ENCODE results near the gene IL1RL1. TPM values are rescaled to one million over a fixed set of nuclear protein-coding genes. Genes with fewer than 3 reads are reported as not detected.

Gene IL1RL1
- total RNA-seq, 1 experiment from 2014 or later: not detected

GRCh38 chr2:102356381-102356712 lies 45.0 kb downstream of the IL1RL1 start:
- no peaks in the 10 kb centered on the region for H3K36me3 ChIP-seq
- peaks cover 6% of the 10 kb centered on the region; the same call in 1 of the 2 replicates for H3K4me1 ChIP-seq (replicated peaks)
- H3K27me3 ChIP-seq (replicated peaks): peaks cover 5% of the 10 kb centered on the region
- H3K4me3 ChIP-seq: peak overlapping the region; percentile 48; the same call in 1 of the 2 replicates
- H3K27ac ChIP-seq: no peak overlapping the region
- no peaks in the 10 kb centered on the region for H3K9me3 ChIP-seq (replicated peaks)
- no peak for DNase-seq (ENCODE audit: low read depth in 1 of 2, low spot score in 2 of 2)

- Histone ChIP-seq H3K4me1 (replicated peaks) (peaks cover 6% of the 10 kb centered on the region; the same call in 1 of the 2 replicates), H3K27me3 (replicated peaks) (peaks cover 5% of the 10 kb centered on the region), H3K9me3 (replicated peaks) (no peaks in the 10 kb centered on the region), H3K36me3 (no peaks in the 10 kb centered on the region), H3K27ac (no peak overlapping the region), H3K4me3 (no peak overlapping the region)
- DNase-seq (ENCODE audit: low read depth in 1 of 2, low spot score in 2 of 2): no peak
Observed at GRCh38 chr2:102356741-102357140, 45.4 kb downstream of the IL1RL1 start.

GRCh38 chr2:102357937-102358336 lies 46.6 kb downstream of the IL1RL1 start:
- Histone ChIP-seq H3K27ac (no peak overlapping the region), H3K27me3 (replicated peaks) (peaks cover 5% of the 10 kb centered on the region), H3K4me1 (replicated peaks) (peaks cover 6% of the 10 kb centered on the region; the same call in 1 of the 2 replicates), H3K36me3 (no peaks in the 10 kb centered on the region), H3K4me3 (no peak overlapping the region), H3K9me3 (replicated peaks) (no peaks in the 10 kb centered on the region)
- no peak for DNase-seq (ENCODE audit: low read depth in 1 of 2, low spot score in 2 of 2)

DNA sequence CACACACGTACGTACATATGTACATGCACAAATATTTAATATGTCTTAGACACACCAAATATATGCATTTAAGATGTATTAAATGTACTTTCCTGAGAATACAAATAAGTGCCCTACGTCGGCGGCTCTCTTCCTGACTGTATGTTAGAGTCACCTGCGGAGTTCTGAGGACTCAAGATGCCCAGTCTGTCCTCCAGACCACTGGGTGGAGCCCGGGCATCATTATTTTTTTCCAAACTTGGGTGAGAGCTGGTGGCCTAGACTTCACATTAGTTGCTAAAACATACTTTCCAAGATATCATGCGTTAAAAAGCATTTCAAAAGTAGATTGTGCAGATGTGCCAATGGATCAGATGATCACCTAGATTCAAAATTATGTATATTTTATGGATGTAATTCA lies 47.1 kb downstream of the IL1RL1 start:
- no peak overlapping the region for H3K4me3 ChIP-seq
- H3K9me3 ChIP-seq (replicated peaks): no peaks in the 10 kb centered on the region
- no peak for DNase-seq (ENCODE audit: low read depth in 1 of 2, low spot score in 2 of 2)
- H3K27ac ChIP-seq: no peak overlapping the region
- peaks cover 6% of the 10 kb centered on the region; the same call in 1 of the 2 replicates for H3K4me1 ChIP-seq (replicated peaks)
- peaks cover 5% of the 10 kb centered on the region for H3K27me3 ChIP-seq (replicated peaks)
- no peaks in the 10 kb centered on the region for H3K36me3 ChIP-seq

GRCh38 chr2:102359527-102359926 lies 48.2 kb downstream of the IL1RL1 start:
- H3K27ac ChIP-seq: no peak overlapping the region
- no peaks in the 10 kb centered on the region for H3K36me3 ChIP-seq
- no peak overlapping the region for H3K4me3 ChIP-seq
- H3K9me3 ChIP-seq (replicated peaks): no peaks in the 10 kb centered on the region
- DNase-seq (ENCODE audit: low read depth in 1 of 2, low spot score in 2 of 2): no peak
- peaks cover 6% of the 10 kb centered on the region; the same call in 1 of the 2 replicates for H3K4me1 ChIP-seq (replicated peaks)
- H3K27me3 ChIP-seq (replicated peaks): peaks cover 5% of the 10 kb centered on the region

- Histone ChIP-seq H3K36me3 (no peaks in the 10 kb centered on the region), H3K27me3 (replicated peaks) (peaks cover 2% of the 10 kb centered on the region; the same call in 1 of the 2 replicates), H3K9me3 (replicated peaks) (peaks cover 14% of the 10 kb centered on the region; the same call in 1 of the 2 replicates), H3K27ac (no peak overlapping the region), H3K4me3 (no peak overlapping the region), H3K4me1 (replicated peaks) (no peaks in the 10 kb centered on the region)
- no peak for DNase-seq (ENCODE audit: low read depth in 1 of 2, low spot score in 2 of 2)
Observed at GRCh38 chr2:102361632-102362241, 50.4 kb downstream of the IL1RL1 start.

DNA sequence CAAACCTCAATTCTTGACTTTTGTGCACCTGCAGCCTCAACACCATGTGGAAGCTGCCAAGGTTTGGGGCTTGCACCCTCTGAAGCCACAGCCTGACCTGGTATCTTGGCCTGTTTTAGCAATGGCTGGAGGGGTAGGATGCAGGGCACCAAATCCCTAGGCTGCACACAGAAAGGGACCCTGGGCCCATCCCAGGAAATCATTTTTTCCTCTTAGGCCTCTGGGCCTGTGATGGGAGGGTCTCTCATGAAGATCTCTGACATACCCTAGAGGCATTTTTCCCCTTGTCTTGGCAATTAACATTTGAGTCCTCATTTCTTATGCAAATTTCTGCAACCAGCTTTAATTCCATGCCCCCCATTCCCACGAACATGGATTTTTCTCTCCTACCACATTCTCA lies 54.4 kb downstream of the IL1RL1 start:
- DNase-seq (ENCODE audit: low read depth in 1 of 2, low spot score in 2 of 2): no peak
- no peaks in the 10 kb centered on the region for H3K36me3 ChIP-seq
- H3K27me3 ChIP-seq (replicated peaks): peaks cover 5% of the 10 kb centered on the region; the same call in 1 of the 2 replicates
- no peak overlapping the region for H3K27ac ChIP-seq
- no peaks in the 10 kb centered on the region for H3K4me1 ChIP-seq (replicated peaks)
- H3K9me3 ChIP-seq (replicated peaks): peaks cover 14% of the 10 kb centered on the region; the same call in 1 of the 2 replicates
- H3K4me3 ChIP-seq: no peak overlapping the region

- Histone ChIP-seq H3K4me1 (replicated peaks) (no peaks in the 10 kb centered on the region), H3K4me3 (no peak overlapping the region), H3K36me3 (no peaks in the 10 kb centered on the region), H3K9me3 (replicated peaks) (peaks cover 14% of the 10 kb centered on the region; the same call in 1 of the 2 replicates), H3K27me3 (replicated peaks) (peaks cover 5% of the 10 kb centered on the region; the same call in 1 of the 2 replicates), H3K27ac (no peak overlapping the region)
- DNase-seq (ENCODE audit: low read depth in 1 of 2, low spot score in 2 of 2): no peak
Observed at GRCh38 chr2:102366406-102367112, 55.2 kb downstream of the IL1RL1 start.

DNA sequence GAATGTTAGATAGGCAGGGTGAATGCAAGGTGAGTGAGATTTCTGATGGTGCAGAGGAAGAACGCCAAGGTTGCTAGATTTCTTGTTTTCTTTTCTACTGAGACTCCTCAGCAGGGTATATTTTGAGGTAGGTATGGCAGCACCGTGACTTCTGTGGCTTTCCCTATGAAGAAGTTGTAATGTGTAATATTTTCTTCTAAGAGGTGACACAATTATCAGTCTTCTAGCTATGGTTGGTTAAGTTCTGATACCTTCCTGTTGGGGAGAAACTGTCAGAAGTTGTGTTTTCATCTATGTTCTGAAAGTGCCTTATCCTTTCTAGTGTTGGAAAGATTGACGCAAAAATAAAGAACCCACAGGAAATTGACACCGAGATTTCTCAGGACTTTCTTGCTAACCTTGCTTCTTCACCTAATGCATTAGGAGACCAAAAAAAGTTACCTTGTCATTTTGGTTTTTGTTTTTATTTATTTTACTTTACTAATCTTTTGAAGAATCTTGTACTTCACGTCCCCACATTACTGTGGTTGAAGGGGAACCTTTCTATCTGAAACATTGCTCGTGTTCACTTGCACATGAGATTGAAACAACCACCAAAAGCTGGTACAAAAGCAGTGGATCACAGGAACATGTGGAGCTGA lies 56.1 kb downstream of the IL1RL1 start:
- Histone ChIP-seq H3K9me3 (replicated peaks) (peaks cover 14% of the 10 kb centered on the region; the same call in 1 of the 2 replicates), H3K4me1 (replicated peaks) (no peaks in the 10 kb centered on the region), H3K27ac (no peak overlapping the region), H3K4me3 (no peak overlapping the region), H3K27me3 (replicated peaks) (peaks cover 8% of the 10 kb centered on the region; the same call in 1 of the 2 replicates), H3K36me3 (no peaks in the 10 kb centered on the region)
- no peak for DNase-seq (ENCODE audit: low read depth in 1 of 2, low spot score in 2 of 2)

- Histone ChIP-seq H3K4me3 (no peak overlapping the region), H3K27me3 (replicated peaks) (peaks cover 8% of the 10 kb centered on the region; the same call in 1 of the 2 replicates), H3K27ac (no peak overlapping the region), H3K36me3 (no peaks in the 10 kb centered on the region), H3K4me1 (replicated peaks) (no peaks in the 10 kb centered on the region), H3K9me3 (replicated peaks) (peaks cover 14% of the 10 kb centered on the region; the same call in 1 of the 2 replicates)
- no peak for DNase-seq (ENCODE audit: low read depth in 1 of 2, low spot score in 2 of 2)
Observed at GRCh38 chr2:102368461-102369109, 57.2 kb downstream of the IL1RL1 start.

DNA sequence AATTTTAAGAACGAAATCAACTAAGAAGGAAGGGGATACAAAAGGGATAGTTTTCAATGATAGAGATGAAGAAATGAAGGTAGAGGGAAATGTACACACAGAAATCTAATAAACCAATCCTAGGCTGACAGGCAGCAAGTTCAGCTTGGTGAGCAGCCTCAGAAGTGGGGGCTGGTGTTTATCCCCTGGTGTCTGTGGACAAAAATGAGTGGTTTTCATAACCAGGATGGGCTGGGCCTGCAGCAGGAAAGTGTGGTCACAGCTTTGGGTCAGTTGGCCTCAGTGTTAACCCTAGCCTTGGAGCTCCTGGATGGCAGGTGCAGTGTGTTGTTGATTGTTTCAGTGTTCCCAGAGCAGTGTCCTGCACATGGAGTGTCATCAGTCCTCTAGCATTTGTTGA lies 58.5 kb downstream of the IL1RL1 start:
- Histone ChIP-seq H3K27ac (no peak overlapping the region), H3K36me3 (no peaks in the 10 kb centered on the region), H3K4me3 (no peak overlapping the region), H3K27me3 (replicated peaks) (peaks cover 8% of the 10 kb centered on the region; the same call in 1 of the 2 replicates), H3K9me3 (replicated peaks) (peaks cover 14% of the 10 kb centered on the region; the same call in 1 of the 2 replicates), H3K4me1 (replicated peaks) (no peaks in the 10 kb centered on the region)
- DNase-seq (ENCODE audit: low read depth in 1 of 2, low spot score in 2 of 2): no peak

DNA sequence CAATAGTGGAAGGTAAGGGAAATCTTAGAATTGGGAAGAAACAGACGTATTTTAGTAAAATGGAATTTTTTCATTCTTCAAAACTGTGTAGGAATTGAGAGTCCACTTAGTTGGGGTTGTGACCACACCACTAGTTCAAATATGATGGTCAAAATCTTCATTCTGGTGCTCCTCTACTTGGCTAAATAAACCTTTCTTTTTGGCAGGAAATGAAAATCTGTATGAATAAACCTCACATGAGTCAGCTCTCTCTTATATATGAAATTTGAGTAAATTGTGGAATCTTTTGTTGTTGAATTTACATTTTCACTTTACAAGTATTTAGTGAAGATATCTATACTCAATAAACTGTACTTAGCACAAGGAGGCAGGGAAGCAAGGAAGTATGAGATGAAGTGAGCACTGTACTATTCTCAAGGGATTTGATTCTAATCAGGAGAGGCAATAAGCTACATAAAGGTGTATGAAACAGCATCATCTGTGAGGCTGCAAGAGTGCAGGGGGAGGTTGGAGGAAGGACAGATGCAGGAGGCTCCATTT lies 64.8 kb downstream of the IL1RL1 start:
- DNase-seq (ENCODE audit: low read depth in 1 of 2, low spot score in 2 of 2): no peak
- H3K27ac ChIP-seq: no peak overlapping the region
- no peaks in the 10 kb centered on the region for H3K36me3 ChIP-seq

DNA sequence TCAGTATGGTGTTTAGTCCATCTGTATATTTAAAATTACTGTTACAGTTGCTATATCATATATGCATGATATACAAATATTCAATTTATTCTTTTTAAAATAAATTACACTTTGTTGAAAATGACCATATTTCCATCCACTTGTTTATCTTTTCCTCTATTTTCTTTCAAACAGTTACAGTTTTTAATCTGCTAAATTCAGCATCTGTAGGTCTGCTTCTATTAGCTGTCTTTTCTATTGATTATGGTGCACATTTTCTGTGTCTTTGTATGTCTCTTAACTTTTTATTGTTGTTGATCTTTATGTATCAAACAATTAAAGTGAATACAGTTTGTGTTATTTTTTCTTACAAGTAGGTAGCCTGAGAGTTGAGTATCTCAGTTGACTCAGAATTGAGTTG lies 72.4 kb downstream of the IL1RL1 start:
- Histone ChIP-seq H3K4me3 (no peak overlapping the region), H3K4me1 (replicated peaks) (no peaks in the 10 kb centered on the region), H3K27ac (no peak overlapping the region), H3K27me3 (replicated peaks) (no peaks in the 10 kb centered on the region), H3K36me3 (no peaks in the 10 kb centered on the region), H3K9me3 (replicated peaks) (no peaks in the 10 kb centered on the region)
- DNase-seq (ENCODE audit: low read depth in 1 of 2, low spot score in 2 of 2): no peak

More for the DNA sequence above, 64.8 kb downstream of the IL1RL1 start:
- H3K4me1 ChIP-seq (replicated peaks): no peaks in the 10 kb centered on the region
- no peak overlapping the region for H3K4me3 ChIP-seq
- no peaks in the 10 kb centered on the region for H3K9me3 ChIP-seq (replicated peaks)
- 0 out of 2 replicates have a peak, but pooled peaks cover 2% of the 10 kb centered on the region for H3K27me3 ChIP-seq (replicated peaks)

Data from SJSA1 (cell line).